Keratinocyte (primary cell): Measurements from ENCODE around the gene ZNF638. TPM values are rescaled to one million over a fixed set of nuclear protein-coding genes. Genes with fewer than 3 reads are reported as not detected.

Experiments used
- DNase-seq: peaks from one replicate; pipeline ENCODE4 v3.0.0-alpha.2; 2011; ENCODE audit warnings: low read depth, missing footprints, low spot score
- FAIRE-seq: peaks from 2 replicates; lab custom pipeline; 2011; peaks lifted over from hg19 to GRCh38; lab: Jason Lieb, UNC
- H2AFZ ChIP-seq: 2 replicates; pipeline ENCODE4 v1.6.0; 2012; ENCODE audit warnings: low read length, control low read depth, inconsistent platforms; ENCODE audit not compliant: control insufficient read depth
- H3K27ac ChIP-seq: 2 replicates; pipeline ENCODE4 v1.5.1; 2011; ENCODE audit warnings: low read length; ENCODE audit not compliant: control insufficient read depth, insufficient read depth
- H3K27me3 ChIP-seq: 3 replicates; pipeline ENCODE4 v1.6.0; 2011; ENCODE audit warnings: low read length; ENCODE audit not compliant: control insufficient read depth, insufficient read depth; ENCODE audit errors: extremely low read depth
- H3K36me3 ChIP-seq, 2 experiments: 2 replicates in 1 of 2; 3 replicates in 1 of 2; pipeline ENCODE4 v1.5.1; 2011; ENCODE audit warnings: low read length in 2 of 2, mild to moderate bottlenecking in 1 of 2; ENCODE audit not compliant: control insufficient read depth in 2 of 2, insufficient read depth in 2 of 2; ENCODE audit errors: extremely low read depth in 1 of 2
- H3K4me1 ChIP-seq: 3 replicates; pipeline ENCODE4 v1.5.1; 2011; ENCODE audit warnings: low read length; ENCODE audit not compliant: control insufficient read depth, insufficient read depth; ENCODE audit errors: extremely low read depth
- H3K4me2 ChIP-seq: 3 replicates; pipeline ENCODE4 v1.6.0; 2011; ENCODE audit warnings: low read depth, low read length; ENCODE audit not compliant: control insufficient read depth, insufficient read depth; ENCODE audit errors: extremely low read depth
- H3K4me3 ChIP-seq, 3 experiments: fragments of 200-600 bp in 1 of 3; sonication (generic) in 1 of 3; 2 replicates in 2 of 3; 3 replicates in 1 of 3; pipeline ENCODE4 v1.5.1; 2011 to 2016; ENCODE audit warnings: low read length in 3 of 3, mild to moderate bottlenecking in 3 of 3, control low read depth in 2 of 3, inconsistent platforms in 1 of 3, low read depth in 1 of 3, mixed read lengths in 1 of 3, mixed run types in 1 of 3, moderate library complexity in 1 of 3; ENCODE audit not compliant: control insufficient read depth in 2 of 3, insufficient read depth in 2 of 3; ENCODE audit errors: extremely low read depth in 1 of 3
- H3K79me2 ChIP-seq: 2 replicates; pipeline ENCODE4 v1.6.0; 2012; ENCODE audit warnings: low read length; ENCODE audit not compliant: control insufficient read depth, insufficient read depth
- H3K9ac ChIP-seq: 3 replicates; pipeline ENCODE4 v1.6.0; 2011; ENCODE audit warnings: low read length; ENCODE audit not compliant: control insufficient read depth, insufficient read depth; ENCODE audit errors: extremely low read depth
- H3K9me1 ChIP-seq: 3 replicates; pipeline ENCODE4 v1.6.0; 2011; ENCODE audit warnings: low read length; ENCODE audit not compliant: control insufficient read depth, insufficient read depth; ENCODE audit errors: extremely low read depth
- H3K9me3 ChIP-seq: 2 replicates; pipeline ENCODE4 v1.5.1; 2012; ENCODE audit warnings: low read depth, low read length; ENCODE audit not compliant: control insufficient read depth
- H4K20me1 ChIP-seq: 3 replicates; pipeline ENCODE4 v1.6.0; 2011; ENCODE audit warnings: low read length; ENCODE audit not compliant: control insufficient read depth, insufficient read depth; ENCODE audit errors: extremely low read depth
- CTCF ChIP-seq, 3 experiments: IDR thresholded peaks in 1 of 3; conservative IDR thresholded peaks in 1 of 3; optimal IDR thresholded peaks in 1 of 3; 2 replicates in 2 of 3; 3 replicates in 1 of 3; pipeline versions ENCODE3 to v1.5.1; 2011; ENCODE audit warnings: low read length in 3 of 3, mild to moderate bottlenecking in 3 of 3, moderate library complexity in 2 of 3, control low read depth in 1 of 3, inconsistent platforms in 1 of 3; ENCODE audit not compliant: insufficient read depth in 2 of 3; ENCODE audit errors: extremely low read depth in 1 of 3
- EZH2 ChIP-seq: IDR thresholded peaks from one replicate; pipeline ENCODE4 v1.6.1; 2012; ENCODE audit warnings: inconsistent platforms, mild to moderate bottlenecking, low read length, moderate library complexity
- dilution Hi-C: fragments of 300-500 bp; cut with MboI; formaldehyde crosslinking; loops from one replicate; pipeline ENCODE4 v1.7.0; 2020; ENCODE audit warnings: low sequenced_read_pairs; ENCODE audit not compliant: extremely low pct_ligation_motif_present
- polyA plus RNA-seq, 5 experiments: library from polyadenylated mRNA; depleted of rRNA in 3 of 5; stranded (reverse) in 3 of 5; stranded (forward) in 1 of 5; unstranded in 1 of 5; fragments of >200 nt; gene quantifications; 1 replicate in 1 of 5; 2 replicates in 3 of 5; 3 replicates in 1 of 5; pipeline versions ENCODE4 v1.2.1 to v1.2.3, GENCODE V29; 2011 to 2012; ENCODE audit warnings: missing spikeins in 2 of 5, low read depth in 1 of 5, low replicate concordance in 1 of 5

Gene ZNF638
- polyA plus RNA-seq, 1 donor (not counting 4 experiments of a cell fraction or from before 2014, with no cell fraction given) = 66.5 TPM

DNA sequence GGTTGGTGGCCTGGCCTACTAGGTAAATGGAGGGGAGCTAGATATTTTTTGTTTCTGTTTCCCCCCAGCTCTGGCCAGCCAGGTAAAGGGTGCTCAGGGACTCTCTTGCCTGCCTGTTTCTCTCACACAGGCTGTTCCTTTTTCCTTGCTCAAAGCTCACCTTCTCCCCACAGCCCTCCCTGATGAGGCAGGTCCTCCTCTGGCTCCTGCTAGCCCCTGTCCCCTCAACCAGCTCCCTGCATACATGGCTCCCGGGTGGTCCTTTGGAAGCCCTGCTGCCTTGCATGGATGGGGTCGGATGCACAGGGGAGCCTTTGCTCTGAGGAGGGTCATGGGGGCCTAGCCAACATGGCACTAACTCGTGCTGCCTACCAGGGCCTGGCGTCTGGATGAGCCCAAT is 149.5 kb downstream of the ZNF638 start:
- Histone ChIP-seq H3K4me1 (no peaks in the 10 kb centered on the region), H3K27me3 (no peaks in the 10 kb centered on the region), H3K9me1 (no peaks in the 10 kb centered on the region), H3K9me3 (no peaks in the 10 kb centered on the region), H3K9ac (no peak overlapping the region), H3K4me3 (no peak overlapping the region), H3K36me3 (no peaks in the 10 kb centered on the region), H3K79me2 (no peaks in the 10 kb centered on the region), H3K27ac (no peak overlapping the region), H4K20me1 (no peaks in the 10 kb centered on the region), H2AFZ (no peak overlapping the region), H3K4me2 (no peak overlapping the region)
- no peak for TF ChIP-seq CTCF (optimal IDR thresholded peaks at IDR 0.05 in 1 of 3, IDR thresholded peaks at IDR 0.05 in 1 of 3, conservative IDR thresholded peaks at IDR 0.05 in 1 of 3; ENCODE audit: extremely low read depth in 1 of 3, insufficient read depth in 2 of 3, low read length in 3 of 3)
- no peak for TF ChIP-seq EZH2
- DNase-seq (no peak), FAIRE-seq (no peak)
- dilution Hi-C loops = no loop called here

GRCh38 chr2:71482055-71482454 is 150.5 kb downstream of the ZNF638 start:
- Histone ChIP-seq H2AFZ (no peak overlapping the region), H3K4me3 (no peak overlapping the region), H3K4me1 (no peaks in the 10 kb centered on the region), H3K27me3 (no peaks in the 10 kb centered on the region), H3K9ac (no peak overlapping the region), H4K20me1 (no peaks in the 10 kb centered on the region), H3K9me3 (no peaks in the 10 kb centered on the region), H3K79me2 (no peaks in the 10 kb centered on the region), H3K4me2 (no peak overlapping the region), H3K36me3 (no peaks in the 10 kb centered on the region), H3K9me1 (no peaks in the 10 kb centered on the region), H3K27ac (no peak overlapping the region)
- no peak for DNase-seq
- TF ChIP-seq CTCF (optimal IDR thresholded peaks at IDR 0.05 in 1 of 3, IDR thresholded peaks at IDR 0.05 in 1 of 3, conservative IDR thresholded peaks at IDR 0.05 in 1 of 3; ENCODE audit: extremely low read depth in 1 of 3, insufficient read depth in 2 of 3, low read length in 3 of 3) (no peak), EZH2 (no peak)
- FAIRE-seq = no peak
- dilution Hi-C loops = no loop called here
